T-helper 17 cell (primary cell): ENCODE measurements around the gene C4orf36. TPM values are rescaled to one million over a fixed set of nuclear protein-coding genes. Genes with fewer than 3 reads are reported as not detected.

Source experiments
- ATAC-seq: fragments of 150-1000 bp; cut with Tn5 transposase; 2 replicates; pipeline ENCODE4 v1.10.0; 2021; ENCODE audit warnings: mild to moderate bottlenecking, moderate library complexity
- DNase-seq, 3 donors: peaks; one replicate each; pipeline versions ENCODE4 v3.0.0 to v3.0.0-alpha.2; 2020 to 2021
- H3K9me3 ChIP-seq: one replicate; pipeline ENCODE4 v1.7.0; 2013; ENCODE audit warnings: low read length, mild to moderate bottlenecking; ENCODE audit not compliant: control insufficient read depth, poor library complexity, severe bottlenecking
- H3K27ac Mint-ChIP-seq: one replicate; pipeline ENCODE4 v1.8.0; 2022; ENCODE audit warnings: mild to moderate bottlenecking, moderate library complexity, mixed read lengths
- H3K27me3 Mint-ChIP-seq: one replicate; pipeline ENCODE4 v1.8.0; 2022; ENCODE audit warnings: mixed read lengths
- H3K36me3 Mint-ChIP-seq: one replicate; pipeline ENCODE4 v1.8.0; 2022; ENCODE audit warnings: low read depth, mixed read lengths
- H3K4me1 Mint-ChIP-seq: one replicate; pipeline ENCODE4 v1.8.0; 2022; ENCODE audit warnings: mild to moderate bottlenecking, mixed read lengths
- H3K4me3 Mint-ChIP-seq: one replicate; pipeline ENCODE4 v1.8.0; 2022; ENCODE audit warnings: mild to moderate bottlenecking, moderate library complexity, mixed read lengths
- total RNA-seq, 4 donors: library from RNA in 2 of 4; stranded (reverse) in 2 of 4; gene quantifications; one replicate each; pipeline ENCODE4 v1.2.3 and lab custom pipeline; 2022 to 2026

C4orf36 gene
- total RNA-seq, 2 donors from 2014 or later: not detected

DNA sequence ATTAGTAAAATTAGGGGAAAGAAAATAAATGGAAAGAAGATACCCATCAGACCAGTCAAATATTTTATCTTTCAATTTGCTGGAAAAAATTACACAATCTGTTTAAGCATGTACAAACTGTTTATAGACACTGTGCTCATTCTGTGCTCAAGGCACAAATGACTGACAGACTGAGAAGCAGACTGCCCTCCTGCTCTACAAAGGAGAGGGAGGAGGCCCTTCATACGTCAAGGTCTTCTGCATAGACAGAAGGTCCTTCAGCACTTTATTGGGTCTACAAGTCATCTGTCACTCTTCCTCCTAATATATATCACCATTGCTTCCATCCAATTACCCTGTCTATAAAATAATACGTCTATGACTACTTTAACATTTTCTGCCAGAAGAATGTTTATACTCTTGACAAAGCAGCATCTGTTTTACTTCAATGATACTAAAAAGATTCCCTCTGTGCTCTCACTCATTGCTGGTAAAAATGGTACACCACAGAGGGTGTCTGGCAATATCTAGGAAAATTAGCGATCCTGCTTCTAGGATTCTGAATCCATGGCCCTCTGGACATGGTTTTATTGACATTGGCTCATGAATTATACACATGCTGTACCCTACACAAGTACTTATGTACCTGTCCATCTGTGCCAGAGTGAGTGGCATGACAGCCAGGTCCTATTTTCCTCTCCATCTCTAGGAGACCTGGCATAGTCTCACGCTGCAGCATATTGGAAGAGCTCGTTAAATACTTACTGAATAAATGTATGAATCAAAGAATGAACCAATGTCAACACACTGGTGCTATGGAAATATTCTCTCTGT is 54.3 kb downstream of the C4orf36 start:
- Mint-ChIP-seq H3K36me3 (no peaks in the 10 kb centered on the region), H3K27ac (no peak overlapping the region), H3K27me3 (peaks cover 7% of the 10 kb centered on the region), H3K4me3 (no peak overlapping the region), H3K4me1 (no peaks in the 10 kb centered on the region)
- DNase-seq: no peak
- H3K9me3 ChIP-seq: no peaks in the 10 kb centered on the region
- ATAC-seq: no peak

DNA sequence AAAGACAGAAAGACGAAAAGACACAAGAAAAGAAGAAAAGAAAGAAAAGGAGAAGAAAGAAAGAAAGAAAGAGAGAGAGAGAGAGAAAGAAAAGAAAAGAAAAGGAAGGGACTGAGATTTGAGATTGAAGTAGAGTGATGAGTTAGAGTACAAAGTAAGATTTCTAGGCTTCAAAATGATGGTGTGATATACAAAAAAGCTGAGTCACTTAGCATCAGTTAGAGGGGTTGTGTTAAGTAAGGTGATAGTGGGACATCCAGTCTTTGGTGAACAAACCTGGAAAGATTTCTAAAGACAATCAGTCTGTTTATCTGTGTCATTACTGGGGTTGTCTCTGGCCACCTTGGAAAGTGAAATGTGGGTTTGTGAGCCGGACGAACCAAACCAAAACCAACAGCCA is 56.5 kb downstream of the C4orf36 start:
- no peaks in the 10 kb centered on the region for H3K9me3 ChIP-seq
- H3K27me3 Mint-ChIP-seq: peaks cover 7% of the 10 kb centered on the region
- ATAC-seq: no peak
- H3K27ac Mint-ChIP-seq: no peak overlapping the region
- no peak for DNase-seq
- H3K4me3 Mint-ChIP-seq: no peak overlapping the region
- no peaks in the 10 kb centered on the region for H3K4me1 Mint-ChIP-seq
- no peaks in the 10 kb centered on the region for H3K36me3 Mint-ChIP-seq

DNA sequence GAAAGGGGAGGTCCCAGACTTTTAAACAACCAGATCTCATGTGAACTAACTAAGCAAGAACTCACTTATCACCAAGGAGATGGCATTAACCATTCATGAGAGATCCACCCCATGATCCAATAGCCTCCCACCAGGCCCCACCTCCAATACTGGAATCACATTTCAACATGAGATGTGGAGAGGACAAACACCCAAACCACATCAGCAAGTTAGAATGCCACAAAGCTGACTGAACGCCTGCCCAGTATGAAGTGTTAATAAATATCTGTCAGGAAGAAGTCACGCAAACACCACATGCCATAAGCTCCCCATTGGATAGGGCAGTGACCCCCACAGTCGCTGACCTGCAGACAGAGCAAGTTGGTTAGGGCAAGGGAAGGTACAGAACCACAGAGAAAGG is 57.3 kb downstream of the C4orf36 start:
- Mint-ChIP-seq H3K27ac (no peak overlapping the region), H3K4me1 (no peaks in the 10 kb centered on the region), H3K27me3 (peaks cover 7% of the 10 kb centered on the region), H3K36me3 (no peaks in the 10 kb centered on the region), H3K4me3 (no peak overlapping the region)
- no peak for ATAC-seq
- DNase-seq: no peak
- no peaks in the 10 kb centered on the region for H3K9me3 ChIP-seq

DNA sequence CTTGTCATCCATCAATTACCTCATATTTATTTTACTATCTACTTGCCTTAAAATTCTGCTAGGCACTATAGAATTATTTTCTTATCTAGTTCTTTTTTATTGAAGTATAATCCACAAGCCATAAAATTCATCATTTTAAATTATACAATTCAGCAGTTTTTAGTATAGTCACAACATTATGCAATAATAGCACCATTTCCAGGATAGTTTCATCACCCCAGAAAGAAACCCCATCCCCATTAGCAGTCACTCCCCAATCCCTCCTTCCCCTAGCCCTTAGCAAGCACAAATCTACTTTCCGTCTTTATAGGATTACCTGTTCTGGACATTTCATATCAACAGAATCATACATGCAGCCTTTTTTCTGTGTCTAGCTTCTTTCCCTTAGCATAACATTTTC is 58.6 kb downstream of the C4orf36 start:
- Mint-ChIP-seq H3K4me1 (no peaks in the 10 kb centered on the region), H3K27ac (no peak overlapping the region), H3K4me3 (no peak overlapping the region), H3K27me3 (peaks cover 10% of the 10 kb centered on the region), H3K36me3 (peaks cover 2% of the 10 kb centered on the region)
- H3K9me3 ChIP-seq: no peaks in the 10 kb centered on the region
- ATAC-seq (no peak), DNase-seq (no peak)

DNA sequence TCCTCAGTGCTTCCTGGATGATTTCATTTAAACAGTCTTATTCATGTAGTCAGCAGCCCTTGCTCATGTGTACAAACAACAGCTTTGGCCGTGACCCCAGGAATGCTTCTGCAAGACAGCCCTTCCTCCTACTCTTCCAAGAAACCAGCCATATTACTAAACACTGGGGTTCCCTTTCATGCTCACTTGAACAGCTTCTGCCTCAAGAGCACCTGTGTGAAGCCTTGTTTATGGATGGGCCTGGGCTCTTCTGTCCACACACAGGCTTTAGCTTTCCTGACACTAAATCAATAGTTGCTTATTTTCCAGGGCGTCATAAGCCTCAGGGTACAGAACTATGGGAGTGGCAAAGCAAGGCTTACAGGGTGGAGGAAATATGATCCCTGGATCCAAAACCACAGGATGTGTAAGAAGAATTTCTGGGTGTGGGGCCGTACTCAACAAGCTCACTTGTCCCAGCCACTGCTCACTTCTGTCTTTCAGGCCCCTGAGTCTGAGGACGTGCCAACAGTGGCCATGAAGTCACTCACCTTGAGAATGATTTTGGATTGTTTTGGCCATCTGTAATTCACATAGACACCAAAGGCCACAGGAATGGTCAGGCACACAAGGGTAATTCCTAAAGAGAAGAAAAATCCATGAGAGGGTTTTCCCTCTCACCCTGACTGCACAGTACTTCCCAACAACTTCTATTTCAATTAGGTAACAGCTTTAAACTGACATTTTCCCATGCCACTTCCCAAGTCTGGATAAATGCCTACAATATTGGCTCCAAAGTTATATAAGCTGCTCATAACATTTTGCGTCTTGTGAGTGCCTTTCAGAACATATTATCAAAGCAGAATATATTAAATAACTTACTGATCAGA is 60.7 kb downstream of the C4orf36 start:
- H3K27me3 Mint-ChIP-seq: peaks cover 5% of the 10 kb centered on the region
- DNase-seq (no peak), ATAC-seq (no peak)
- H3K4me1 Mint-ChIP-seq: no peaks in the 10 kb centered on the region
- H3K27ac Mint-ChIP-seq: no peak overlapping the region
- H3K9me3 ChIP-seq: no peaks in the 10 kb centered on the region
- H3K36me3 Mint-ChIP-seq: peaks cover 2% of the 10 kb centered on the region
- no peak overlapping the region for H3K4me3 Mint-ChIP-seq

Other genes starting within 250 kb of the C4orf36 start
- gene SLC10A6, start 43.0 kb downstream of the C4orf36 start, total RNA-seq: not detected
- 100 to 1,000 TPM; 105 to 121 TPM for gene AFF1, start 42.6 kb upstream of the C4orf36 start, total RNA-seq